Stomach (tissue), 9 donors: ENCODE measurements around the gene RERE. TPM values are rescaled to one million over a fixed set of nuclear protein-coding genes. Genes with fewer than 3 reads are reported as not detected.

Source experiments
- DNase-seq, 2 donors: peaks; one replicate each; pipeline versions ENCODE4 v3.0.0 to v3.0.0-alpha.2; 2013 to 2019
- H3K27ac ChIP-seq, 5 donors: fragments of 200-600 bp in 4 of 5; sonication (generic) in 4 of 5; one replicate each; pipeline ENCODE4 v1.5.1; 2013 to 2019; ENCODE audit warnings: mild to moderate bottlenecking in 1 of 5, moderate library complexity in 1 of 5
- H3K27me3 ChIP-seq, 3 donors: fragments of 200-600 bp; sonication (generic); one replicate each; pipeline ENCODE4 v1.5.1; 2017 to 2019; ENCODE audit warnings: mixed run types in 1 of 3
- H3K36me3 ChIP-seq, 4 donors: fragments of 200-600 bp; sonication (generic); 1 replicate in 3 of 4; 2 replicates in 1 of 4; pipeline ENCODE4 v1.5.1; 2016 to 2019
- H3K4me1 ChIP-seq, 4 donors: fragments of 200-600 bp; sonication (generic); one replicate each; pipeline ENCODE4 v1.5.1; 2016 to 2019
- H3K4me3 ChIP-seq, 4 donors: fragments of 200-600 bp; sonication (generic) in 3 of 4; one replicate each; pipeline ENCODE4 v1.5.1; 2016 to 2019; ENCODE audit warnings: mild to moderate bottlenecking in 1 of 4
- H3K9me3 ChIP-seq, 4 donors: fragments of 200-600 bp; sonication (generic); one replicate each; pipeline ENCODE4 v1.5.1; 2016 to 2019
- EP300 ChIP-seq: sonication (generic); formaldehyde crosslinking; IDR thresholded peaks from one replicate; pipeline ENCODE4 v1.6.1; 2017; ENCODE audit warnings: antibody characterized with exemption
- POLR2A ChIP-seq, 4 donors: fragments of 450-650 bp; IDR thresholded peaks; one replicate each; pipeline ENCODE4 v1.6.1; 2016; ENCODE audit warnings: antibody characterized with exemption in 4 of 4, control low read depth in 2 of 4, mild to moderate bottlenecking in 1 of 4, moderate library complexity in 1 of 4
- POLR2AphosphoS5 ChIP-seq, 3 donors: sonication (generic); formaldehyde crosslinking; IDR thresholded peaks; one replicate each; pipeline ENCODE4 v1.6.1; 2016; ENCODE audit warnings: antibody characterized with exemption in 3 of 3
- WGBS, 5 donors: extraction: QIAGEN DNeasy Blood & Tissue Kit in 3 of 5; methylation state at CpG; one replicate each; pipeline versions ENCODE4 v1.1.5 to v1.1.7; 2013 to 2018; 5-methylcytosine and 5-hydroxymethylcytosine counted together
- intact Hi-C: fragments of 100-400 bp; cut with DNase I; formaldehyde crosslinking; loops from one replicate; pipeline ENCODE4 v1.15.1; 2023; ENCODE audit warnings: low total_unique reads
- polyA plus RNA-seq, 3 donors: library from polyadenylated mRNA; stranded (reverse); fragments of 200-250 nt; gene quantifications; one replicate each; pipeline ENCODE4 v1.2.3, GENCODE V29; 2013
- total RNA-seq, 5 donors: library from RNA; depleted of rRNA; stranded (reverse); fragments of >200 nt; gene quantifications; one replicate each; pipeline versions ENCODE4 v1.1.0 to v1.2.3, GENCODE V29; 2014 to 2016
- TF ChIP-seq, protein P1 (sequence below), 7 experiments: fragments of 450-650 bp in 4 of 7; fragments of 200-600 bp in 3 of 7; sonication (generic) in 3 of 7; IDR thresholded peaks; one replicate each; pipeline ENCODE4 v1.5.1; 2016 to 2019; ENCODE audit warnings: antibody characterized with exemption in 7 of 7, control low read depth in 2 of 7, mild to moderate bottlenecking in 1 of 7
- donor health status: healthy with polysubstance abuse.
- donor health status: Bipolar disorder and iron deficiency.
- donor health status: healthy.

Gene RERE
- total and polyA plus RNA-seq, 8 donors = 15.6 to 198 (median 79.3) TPM

DNA sequence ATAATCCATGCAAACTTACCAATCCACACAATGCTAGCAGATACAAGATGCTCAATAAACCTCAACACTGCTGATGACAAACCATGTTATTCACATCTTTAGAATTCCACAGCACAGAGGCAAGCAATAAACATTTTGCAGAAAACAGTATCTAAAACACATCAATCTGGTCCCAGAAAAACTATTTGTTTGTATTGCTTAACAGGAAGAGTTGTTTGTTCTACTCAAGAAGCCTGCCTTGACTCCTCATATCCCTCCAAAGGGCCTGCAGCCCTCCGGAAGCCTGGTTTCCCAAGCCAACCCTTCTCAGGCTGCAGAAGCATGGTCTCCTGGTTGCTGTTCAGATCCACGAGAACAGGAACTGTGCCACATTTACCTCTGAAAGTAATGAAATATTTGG, 139.7 kb downstream of the RERE start:
- intact Hi-C loops = no loop called here
- Histone ChIP-seq H3K4me3 (no peak overlapping the region), H3K27ac (peak overlapping the region in 1 of 5 donors; percentile 15), H3K27me3 (no peaks in the 10 kb centered on the region), H3K36me3 (no peaks in the 10 kb centered on the region), H3K9me3 (no peaks in the 10 kb centered on the region), H3K4me1 (peaks cover 21 to 69% (median 49%) of the 10 kb centered on the region in 4 donors)
- no peak for DNase-seq
- TF ChIP-seq EP300 (no peak), POLR2AphosphoS5 (IDR thresholded peaks at IDR 0.05) (no peak), POLR2A (IDR thresholded peaks at IDR 0.05) (no peak)
- TF ChIP-seq, protein P1, sequence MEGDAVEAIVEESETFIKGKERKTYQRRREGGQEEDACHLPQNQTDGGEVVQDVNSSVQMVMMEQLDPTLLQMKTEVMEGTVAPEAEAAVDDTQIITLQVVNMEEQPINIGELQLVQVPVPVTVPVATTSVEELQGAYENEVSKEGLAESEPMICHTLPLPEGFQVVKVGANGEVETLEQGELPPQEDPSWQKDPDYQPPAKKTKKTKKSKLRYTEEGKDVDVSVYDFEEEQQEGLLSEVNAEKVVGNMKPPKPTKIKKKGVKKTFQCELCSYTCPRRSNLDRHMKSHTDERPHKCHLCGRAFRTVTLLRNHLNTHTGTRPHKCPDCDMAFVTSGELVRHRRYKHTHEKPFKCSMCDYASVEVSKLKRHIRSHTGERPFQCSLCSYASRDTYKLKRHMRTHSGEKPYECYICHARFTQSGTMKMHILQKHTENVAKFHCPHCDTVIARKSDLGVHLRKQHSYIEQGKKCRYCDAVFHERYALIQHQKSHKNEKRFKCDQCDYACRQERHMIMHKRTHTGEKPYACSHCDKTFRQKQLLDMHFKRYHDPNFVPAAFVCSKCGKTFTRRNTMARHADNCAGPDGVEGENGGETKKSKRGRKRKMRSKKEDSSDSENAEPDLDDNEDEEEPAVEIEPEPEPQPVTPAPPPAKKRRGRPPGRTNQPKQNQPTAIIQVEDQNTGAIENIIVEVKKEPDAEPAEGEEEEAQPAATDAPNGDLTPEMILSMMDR (IDR thresholded peaks at IDR 0.05) = no peak
- WGBS, 5 donors = 77 to 88% (median 84%) methylated on average over 2 of the region's 2 CpGs

DNA sequence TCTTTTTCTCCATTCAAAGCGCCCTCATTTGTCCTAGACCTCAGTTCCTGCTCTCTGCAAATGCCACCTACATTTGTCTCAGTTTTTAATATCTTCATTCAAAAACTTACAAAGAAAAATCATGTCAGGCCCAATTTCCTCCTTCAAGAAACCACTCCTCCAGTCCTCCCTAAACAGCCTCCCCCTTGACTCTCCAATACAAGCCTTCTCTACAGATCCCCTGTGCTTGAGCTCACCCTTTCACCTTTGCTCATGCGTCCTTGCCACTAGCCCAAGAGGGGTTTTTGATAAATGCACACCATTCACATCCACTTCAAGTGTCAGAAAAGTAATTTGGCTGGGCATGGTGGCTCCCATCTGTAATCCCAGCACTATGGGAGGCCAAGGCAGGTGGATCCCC, 140.6 kb downstream of the RERE start:
- DNase-seq = no peak
- WGBS, 5 donors = 93 to 100% (median 97%) methylated on average over 2 of the region's 2 CpGs
- Histone ChIP-seq H3K9me3 (no peaks in the 10 kb centered on the region), H3K4me1 (peaks cover 18 to 76% (median 45%) of the 10 kb centered on the region in 4 donors), H3K27me3 (no peaks in the 10 kb centered on the region), H3K27ac (no peak overlapping the region), H3K36me3 (no peaks in the 10 kb centered on the region), H3K4me3 (no peak overlapping the region)
- TF ChIP-seq, protein P1 (IDR thresholded peaks at IDR 0.05) = no peak
- TF ChIP-seq POLR2A (IDR thresholded peaks at IDR 0.05) (no peak), POLR2AphosphoS5 (IDR thresholded peaks at IDR 0.05) (no peak), EP300 (no peak)
- intact Hi-C loops = no loop called here

DNA sequence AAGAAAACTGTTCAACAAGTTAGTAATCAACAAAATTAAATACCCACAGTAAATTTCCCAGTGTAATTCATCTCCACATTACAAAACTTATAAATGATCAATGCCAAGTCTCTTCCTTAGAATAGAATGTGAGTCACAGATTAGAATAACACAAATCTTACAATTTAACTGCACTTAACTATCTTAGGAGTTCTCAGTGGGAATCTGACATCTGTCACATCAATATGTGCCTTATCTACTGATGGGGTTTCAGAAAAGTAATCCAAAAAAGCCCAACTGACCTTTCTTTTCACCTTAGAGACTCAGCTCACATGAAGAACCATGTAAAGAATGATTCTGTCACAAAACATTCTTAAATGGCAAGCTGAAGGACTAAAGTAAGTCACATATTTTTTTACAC, 141.4 kb downstream of the RERE start:
- H3K27me3 ChIP-seq = no peaks in the 10 kb centered on the region
- H3K36me3 ChIP-seq = no peaks in the 10 kb centered on the region
- H3K4me3 ChIP-seq = no peak overlapping the region
- H3K4me1 ChIP-seq = peaks cover 18 to 76% (median 44%) of the 10 kb centered on the region in 4 donors
- intact Hi-C loops = no loop called here
- TF ChIP-seq, protein P1 (IDR thresholded peaks at IDR 0.05) = no peak
- TF ChIP-seq POLR2AphosphoS5 (IDR thresholded peaks at IDR 0.05) (no peak), EP300 (no peak), POLR2A (IDR thresholded peaks at IDR 0.05) (no peak)
- no peaks in the 10 kb centered on the region for H3K9me3 ChIP-seq
- H3K27ac ChIP-seq = no peak overlapping the region
- DNase-seq = no peak

DNA sequence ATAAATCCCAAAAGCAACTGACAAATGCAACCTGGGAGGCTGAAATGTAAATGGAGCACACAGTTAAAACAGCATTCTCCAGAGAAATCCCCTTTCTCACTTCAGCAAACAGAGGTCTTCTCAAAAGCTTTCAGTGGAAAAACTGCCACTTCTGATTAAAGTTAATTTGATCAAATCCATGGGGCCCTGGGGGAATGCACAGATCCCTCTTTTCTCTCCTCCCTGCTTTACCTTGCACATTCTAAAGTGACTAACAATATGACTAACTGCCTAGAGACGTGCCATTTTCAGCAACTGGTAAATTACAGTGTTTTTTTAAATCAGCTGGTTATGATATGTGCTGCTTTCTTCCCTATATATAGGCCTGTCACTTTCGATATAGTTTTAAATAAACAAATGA, 142.5 kb downstream of the RERE start:
- WGBS, 5 donors = 46 to 59% (median 56%) methylated on average over 2 of the region's 2 CpGs
- no peaks in the 10 kb centered on the region for H3K9me3 ChIP-seq
- peaks cover 25 to 76% (median 48%) of the 10 kb centered on the region in 4 donors for H3K4me1 ChIP-seq
- H3K4me3 ChIP-seq = no peak overlapping the region
- no peaks in the 10 kb centered on the region for H3K27me3 ChIP-seq
- TF ChIP-seq, protein P1 (IDR thresholded peaks at IDR 0.05) = no peak
- no peak for TF ChIP-seq EP300
- no peak overlapping the region for H3K27ac ChIP-seq
- intact Hi-C loops = no loop called here
- no peaks in the 10 kb centered on the region for H3K36me3 ChIP-seq
- no peak for DNase-seq
